Upper lobe of left lung (tissue), 4 donors: ENCODE measurements around the gene RHBDD2.

ENCODE experiments used
- CTCF ChIP-seq, 6 experiments: fragments of 450-650 bp in 4 of 6; fragments of 200-600 bp in 2 of 6; sonication (generic) in 2 of 6; IDR thresholded peaks; one replicate each; pipeline ENCODE4 v1.5.1; 2016 to 2019; ENCODE audit warnings: antibody characterized with exemption in 6 of 6
- POLR2AphosphoS5 ChIP-seq, 2 donors: sonication (generic); formaldehyde crosslinking; IDR thresholded peaks; one replicate each; pipeline ENCODE4 v1.5.1; 2017; ENCODE audit warnings: antibody characterized with exemption in 2 of 2

- TF ChIP-seq CTCF (IDR thresholded peaks at IDR 0.05) (no peak), POLR2AphosphoS5 (IDR thresholded peaks at IDR 0.05) (no peak)
Observed at GRCh38 chr7:75847707-75848106, 31.1 kb upstream of the RHBDD2 start.
